H9 (cell line): ENCODE measurements around the gene PCCA. TPM values are rescaled to one million over a fixed set of nuclear protein-coding genes. Genes with fewer than 3 reads are reported as not detected.

Experiments used
- DNase-seq: peaks from one replicate; pipeline ENCODE4 v3.0.0-alpha.2; 2017
- H2AFZ ChIP-seq: one replicate; pipeline ENCODE4 v1.6.1; 2013; ENCODE audit warnings: mild to moderate bottlenecking, low read length, control low read depth, moderate library complexity
- H2AK5ac ChIP-seq: 2 replicates; pipeline ENCODE4 v1.6.1; 2013; ENCODE audit warnings: low read length, control low read depth, mixed read lengths; ENCODE audit not compliant: insufficient read length
- H2BK120ac ChIP-seq: one replicate; pipeline ENCODE4 v1.6.1; 2013; ENCODE audit warnings: low read depth, mild to moderate bottlenecking, low read length, control low read depth, inconsistent platforms; ENCODE audit not compliant: poor library complexity, severe bottlenecking
- H2BK12ac ChIP-seq: 2 replicates; pipeline ENCODE4 v1.6.1; 2013; ENCODE audit warnings: low read length, control low read depth, mixed read lengths, low read depth; ENCODE audit not compliant: insufficient read length
- H2BK15ac ChIP-seq: 2 replicates; pipeline ENCODE4 v1.6.1; 2013; ENCODE audit warnings: low read depth, low read length, control low read depth
- H2BK20ac ChIP-seq: one replicate; pipeline ENCODE4 v1.6.1; 2013; ENCODE audit warnings: low read depth, mild to moderate bottlenecking, low read length, control low read depth, inconsistent platforms; ENCODE audit not compliant: poor library complexity, severe bottlenecking
- H2BK5ac ChIP-seq: 2 replicates; pipeline ENCODE4 v1.6.1; 2013; ENCODE audit warnings: low read length, control low read depth, mixed read lengths; ENCODE audit not compliant: insufficient read length
- H3K14ac ChIP-seq: 2 replicates; pipeline ENCODE4 v1.6.1; 2013; ENCODE audit warnings: low read length, control low read depth; ENCODE audit not compliant: insufficient read depth
- H3K18ac ChIP-seq: 2 replicates; pipeline ENCODE4 v1.6.1; 2013; ENCODE audit warnings: low read depth, mild to moderate bottlenecking, mixed read lengths, low read length, control low read depth; ENCODE audit not compliant: insufficient read length
- H3K23ac ChIP-seq: 2 replicates; pipeline ENCODE4 v1.6.1; 2013; ENCODE audit warnings: low read length, control low read depth, mixed read lengths, low read depth; ENCODE audit not compliant: insufficient read length
- H3K23me2 ChIP-seq: 2 replicates; pipeline ENCODE4 v1.6.1; 2013; ENCODE audit warnings: low read depth, mild to moderate bottlenecking, mixed read lengths, low read length, control low read depth; ENCODE audit not compliant: insufficient read length, poor library complexity, severe bottlenecking
- H3K27ac ChIP-seq: 2 replicates; pipeline ENCODE4 v1.5.1; 2013; ENCODE audit warnings: low read length, control low read depth, mixed read lengths, low read depth; ENCODE audit not compliant: insufficient read length
- H3K27me3 ChIP-seq: 2 replicates; pipeline ENCODE4 v1.6.1; 2013; ENCODE audit warnings: low read length, control low read depth, inconsistent platforms; ENCODE audit not compliant: insufficient read depth
- H3K4ac ChIP-seq: 2 replicates; pipeline ENCODE4 v1.6.1; 2013; ENCODE audit warnings: low read depth, mild to moderate bottlenecking, control low read depth, inconsistent platforms, low read length, moderate library complexity
- H3K4me1 ChIP-seq: 2 replicates; pipeline ENCODE4 v1.6.1; 2013; ENCODE audit warnings: low read length, control low read depth, inconsistent platforms; ENCODE audit not compliant: insufficient read depth
- H3K4me2 ChIP-seq: 2 replicates; pipeline ENCODE4 v1.6.1; 2013; ENCODE audit warnings: low read length, control low read depth, mixed read lengths; ENCODE audit not compliant: insufficient read length, insufficient read depth
- H3K56ac ChIP-seq: 2 replicates; pipeline ENCODE4 v1.6.1; 2013; ENCODE audit warnings: low read depth, mild to moderate bottlenecking, mixed read lengths, low read length, control low read depth; ENCODE audit not compliant: insufficient read length
- H3K79me1 ChIP-seq: 2 replicates; pipeline ENCODE4 v1.6.1; 2013; ENCODE audit warnings: low read depth, mild to moderate bottlenecking, moderate library complexity, low read length, control low read depth, inconsistent platforms; ENCODE audit not compliant: insufficient read depth, poor library complexity, severe bottlenecking
- H3K79me2 ChIP-seq: 2 replicates; pipeline ENCODE4 v1.6.1; 2013; ENCODE audit warnings: low read length, control low read depth, inconsistent platforms; ENCODE audit not compliant: insufficient read depth
- H3K9ac ChIP-seq: 2 replicates; pipeline ENCODE4 v1.6.1; 2013; ENCODE audit warnings: low read length, control low read depth, mixed read lengths; ENCODE audit not compliant: insufficient read length; ENCODE audit errors: extremely low read depth
- H3K9me3 ChIP-seq: one replicate; pipeline ENCODE4 v1.6.1; 2013; ENCODE audit warnings: low read depth, low read length, inconsistent platforms; ENCODE audit not compliant: control insufficient read depth
- H3T11ph ChIP-seq: one replicate; pipeline ENCODE4 v1.6.1; 2013; ENCODE audit warnings: mild to moderate bottlenecking, low read length, control low read depth, inconsistent platforms
- H4K20me1 ChIP-seq: one replicate; pipeline ENCODE4 v1.6.1; 2013; ENCODE audit not compliant: control insufficient read depth, insufficient read length, insufficient read depth
- H4K5ac ChIP-seq: 2 replicates; pipeline ENCODE4 v1.6.1; 2013; ENCODE audit warnings: low read depth, mild to moderate bottlenecking, mixed read lengths, low read length, control low read depth; ENCODE audit not compliant: insufficient read length
- H4K8ac ChIP-seq: replicated peaks from 2 replicates; pipeline ENCODE4 v1.6.1; 2013; ENCODE audit warnings: low read length, control low read depth, mixed read lengths, low read depth; ENCODE audit not compliant: insufficient read length
- H4K91ac ChIP-seq: 2 replicates; pipeline ENCODE4 v1.6.1; 2013; ENCODE audit warnings: low read depth, mild to moderate bottlenecking, moderate library complexity, mixed read lengths, low read length, control low read depth; ENCODE audit not compliant: insufficient read length
- H3K27ac Mint-ChIP-seq, 3 experiments: 2 replicates in 2 of 3; 3 replicates in 1 of 3; pipeline ENCODE4 v1.8.0; 2020 to 2021; ENCODE audit warnings: mixed read lengths in 3 of 3, mild to moderate bottlenecking in 1 of 3, moderate library complexity in 1 of 3
- H3K27me3 Mint-ChIP-seq: 2 replicates; pipeline ENCODE4 v1.8.0; 2021; ENCODE audit warnings: low read depth, mild to moderate bottlenecking, moderate library complexity, mixed read lengths
- H3K36me3 Mint-ChIP-seq, 3 experiments: 2 replicates in 2 of 3; 3 replicates in 1 of 3; pipeline ENCODE4 v1.8.0; 2020 to 2021; ENCODE audit warnings: low read depth in 3 of 3, mixed read lengths in 3 of 3; ENCODE audit not compliant: insufficient read depth in 1 of 3
- H3K4me1 Mint-ChIP-seq, 2 experiments: 2 replicates each; pipeline ENCODE4 v1.8.0; 2020; ENCODE audit warnings: mixed read lengths in 2 of 2
- H3K4me3 Mint-ChIP-seq, 2 experiments: 2 replicates in 1 of 2; 3 replicates in 1 of 2; pipeline ENCODE4 v1.8.0; 2020 to 2021; ENCODE audit warnings: mild to moderate bottlenecking in 2 of 2, mixed read lengths in 2 of 2, moderate library complexity in 1 of 2
- H3K9me3 Mint-ChIP-seq, 2 experiments: 2 replicates in 1 of 2; 3 replicates in 1 of 2; pipeline ENCODE4 v1.8.0; 2020; ENCODE audit warnings: mild to moderate bottlenecking in 2 of 2, mixed read lengths in 2 of 2, moderate library complexity in 1 of 2
- CTCF ChIP-seq: fragments of 200-600 bp; sonication (generic); conservative IDR thresholded peaks from 3 replicates; pipeline ENCODE4 v1.8.0; 2021; ENCODE audit warnings: antibody characterized with exemption, mild to moderate bottlenecking
- WGBS: extraction: QIAGEN DNeasy Blood & Tissue Kit; methylation state at CpG from one replicate; pipeline ENCODE4 v1.1.7; 2013; ENCODE audit warnings: missing lambda C conversion rate, low lambda C conversion rate, mixed read lengths; ENCODE audit not compliant: insufficient read length; ENCODE audit errors: extremely low coverage; 5-methylcytosine and 5-hydroxymethylcytosine counted together
- total RNA-seq: library from RNA; stranded (reverse); gene quantifications from 2 replicates; pipeline ENCODE4 v1.2.1, GENCODE V29; 2021

The PCCA gene
- total RNA-seq, 1 experiment from 2014 or later, result 56.5 TPM

- H3T11ph ChIP-seq, result no peak overlapping the region
- H2AK5ac ChIP-seq, result no peak overlapping the region
- Mint-ChIP-seq H3K4me1 (peaks cover 7 to 8% of the 10 kb centered on the region in 2 experiments), H3K9me3 (peaks cover 3 to 5% of the 10 kb centered on the region in 2 experiments; a peak in 3 of 5 replicates), H3K36me3 (peaks cover 32 to 39% (median 37%) of the 10 kb centered on the region in 3 experiments), H3K27ac (no peak overlapping the region; a peak in 1 of 7 replicates), H3K4me3 (no peak overlapping the region), H3K27me3 (no peaks in the 10 kb centered on the region)
- H3K27ac ChIP-seq, result no peak overlapping the region
- no peak overlapping the region for H4K5ac ChIP-seq
- no peak overlapping the region for H2BK12ac ChIP-seq
- H3K79me2 ChIP-seq, result no peaks in the 10 kb centered on the region
- H3K9me3 ChIP-seq, result no peaks in the 10 kb centered on the region
- no peak overlapping the region for H3K4me2 ChIP-seq
- H3K79me1 ChIP-seq, result no peaks in the 10 kb centered on the region
- H2BK20ac ChIP-seq, result no peak overlapping the region
- TF ChIP-seq CTCF, result no peak
- H3K4me1 ChIP-seq, result no peaks in the 10 kb centered on the region; the same call in 1 of the 2 replicates
- H4K8ac ChIP-seq, result no peak overlapping the region
- H2BK120ac ChIP-seq, result no peak overlapping the region
- no peaks in the 10 kb centered on the region for H3K23me2 ChIP-seq
- no peak overlapping the region for H4K91ac ChIP-seq
- no peak overlapping the region for H2BK5ac ChIP-seq
- no peak overlapping the region for H3K14ac ChIP-seq
- H2AFZ ChIP-seq, result no peak overlapping the region
- WGBS, result no CpG with 5 or more reads among the region's 1 CpG
- no peak overlapping the region for H3K56ac ChIP-seq
- no peak overlapping the region for H3K18ac ChIP-seq
- H3K9ac ChIP-seq, result no peak overlapping the region
- DNase-seq, result no peak
- H2BK15ac ChIP-seq, result no peak overlapping the region
- H3K4ac ChIP-seq, result no peak overlapping the region
- no peaks in the 10 kb centered on the region for H3K27me3 ChIP-seq
- H3K23ac ChIP-seq, result no peak overlapping the region
- no peaks in the 10 kb centered on the region for H4K20me1 ChIP-seq
Observed at GRCh38 chr13:100334214-100334613, 245.3 kb downstream of the PCCA start.
